ENCODE measurements around the gene SLFN13.
"Not testable (repeated sequence)": the region's sequence is repeated elsewhere in the genome, so short reads cannot be mapped to it uniquely, and the experiment has no call there.

The SLFN13 gene

DNA sequence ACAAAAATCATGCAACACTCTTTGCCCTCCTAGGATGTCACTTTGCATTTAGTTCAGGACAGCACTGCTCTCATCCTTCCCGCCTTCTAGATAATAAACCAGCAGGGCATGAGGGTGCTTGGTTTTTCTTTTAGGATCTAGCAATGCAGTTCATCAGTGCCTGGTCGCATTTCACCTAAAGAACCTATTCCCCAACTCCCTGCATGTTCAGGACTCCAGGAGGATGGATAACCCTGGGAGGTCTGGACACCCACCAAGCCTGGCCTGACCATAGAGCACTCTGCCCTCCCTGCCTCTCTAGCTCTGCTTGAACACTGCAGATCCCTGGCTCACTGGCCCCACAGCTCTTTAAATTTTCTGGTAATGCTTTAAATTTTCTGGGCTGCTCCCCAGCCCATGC is 18.9 kb downstream of the SLFN13 start:
- H3K27ac ChIP-seq, result no peak overlapping the region
- TF ChIP-seq ZFX (IDR thresholded peaks at IDR 0.05), result no peak
- TF ChIP-seq, protein P1, sequence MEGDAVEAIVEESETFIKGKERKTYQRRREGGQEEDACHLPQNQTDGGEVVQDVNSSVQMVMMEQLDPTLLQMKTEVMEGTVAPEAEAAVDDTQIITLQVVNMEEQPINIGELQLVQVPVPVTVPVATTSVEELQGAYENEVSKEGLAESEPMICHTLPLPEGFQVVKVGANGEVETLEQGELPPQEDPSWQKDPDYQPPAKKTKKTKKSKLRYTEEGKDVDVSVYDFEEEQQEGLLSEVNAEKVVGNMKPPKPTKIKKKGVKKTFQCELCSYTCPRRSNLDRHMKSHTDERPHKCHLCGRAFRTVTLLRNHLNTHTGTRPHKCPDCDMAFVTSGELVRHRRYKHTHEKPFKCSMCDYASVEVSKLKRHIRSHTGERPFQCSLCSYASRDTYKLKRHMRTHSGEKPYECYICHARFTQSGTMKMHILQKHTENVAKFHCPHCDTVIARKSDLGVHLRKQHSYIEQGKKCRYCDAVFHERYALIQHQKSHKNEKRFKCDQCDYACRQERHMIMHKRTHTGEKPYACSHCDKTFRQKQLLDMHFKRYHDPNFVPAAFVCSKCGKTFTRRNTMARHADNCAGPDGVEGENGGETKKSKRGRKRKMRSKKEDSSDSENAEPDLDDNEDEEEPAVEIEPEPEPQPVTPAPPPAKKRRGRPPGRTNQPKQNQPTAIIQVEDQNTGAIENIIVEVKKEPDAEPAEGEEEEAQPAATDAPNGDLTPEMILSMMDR (conservative IDR thresholded peaks at IDR 0.05), result no peak

DNA sequence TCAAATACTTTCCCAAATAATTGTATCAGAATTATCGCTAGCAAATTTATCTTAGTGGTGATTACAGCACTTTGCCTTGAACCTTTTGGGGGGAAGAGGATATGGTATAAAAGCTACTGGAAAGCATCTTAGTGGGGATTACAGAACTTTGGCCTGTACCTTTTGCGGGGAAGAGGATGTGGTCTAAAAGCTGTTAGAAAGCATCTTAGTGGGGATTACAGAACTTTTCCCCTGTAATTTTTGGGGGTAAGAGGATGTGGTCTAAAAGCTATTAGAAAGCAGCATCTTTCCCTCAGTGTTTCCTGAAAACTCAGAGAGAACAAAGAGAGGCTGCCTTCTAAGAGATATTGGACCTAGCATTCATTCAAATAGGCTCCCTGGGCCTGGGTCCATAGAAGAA is 20.3 kb downstream of the SLFN13 start:
- H3K27ac ChIP-seq, result no peak overlapping the region
- TF ChIP-seq, protein P1 (conservative IDR thresholded peaks at IDR 0.05), result no peak
- TF ChIP-seq ZFX (IDR thresholded peaks at IDR 0.05), result no peak

DNA sequence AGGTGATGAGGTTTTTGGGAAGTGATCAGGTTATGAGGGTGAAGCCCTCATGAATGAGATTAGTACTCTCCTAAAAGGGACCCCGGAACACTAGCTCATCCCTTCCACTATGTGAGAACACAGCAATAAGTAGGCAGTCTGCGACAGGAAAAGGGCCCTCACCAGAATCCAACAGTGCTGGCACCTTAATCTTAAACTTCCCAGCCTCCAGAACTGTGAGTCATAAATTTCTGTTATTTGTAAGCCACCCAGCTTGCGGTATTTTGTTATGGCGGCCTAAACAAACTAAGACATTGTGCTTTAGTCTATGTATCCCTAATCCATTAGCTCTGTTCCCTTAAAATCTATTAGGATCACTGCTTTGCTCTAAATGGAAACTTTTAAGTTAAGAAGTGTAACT is 24.8 kb downstream of the SLFN13 start:
- no peak overlapping the region for H3K27ac ChIP-seq
- TF ChIP-seq ZFX (IDR thresholded peaks at IDR 0.05), result no peak
- TF ChIP-seq, protein P1 (conservative IDR thresholded peaks at IDR 0.05), result no peak

DNA sequence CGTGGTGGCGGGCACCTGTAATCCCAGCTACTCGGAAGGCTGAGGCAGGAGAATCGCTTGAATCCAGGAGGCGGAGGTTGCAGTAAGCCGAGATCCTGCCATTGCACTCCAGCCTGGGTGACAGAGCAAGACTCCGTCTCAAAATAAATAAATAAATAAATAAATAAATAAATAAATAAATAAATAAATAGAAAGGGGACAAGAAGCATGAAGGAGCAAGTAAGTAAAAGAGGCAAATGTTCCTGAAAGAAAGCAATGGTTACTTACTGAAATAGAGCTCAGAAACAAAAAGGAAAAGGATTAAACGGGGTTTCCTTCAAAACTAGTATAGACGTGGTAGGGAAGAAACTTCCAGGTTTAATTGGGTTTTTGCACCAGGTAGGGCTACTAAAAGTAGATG is 27.5 kb downstream of the SLFN13 start:
- H3K27ac ChIP-seq, result not testable (repeated sequence)

DNA sequence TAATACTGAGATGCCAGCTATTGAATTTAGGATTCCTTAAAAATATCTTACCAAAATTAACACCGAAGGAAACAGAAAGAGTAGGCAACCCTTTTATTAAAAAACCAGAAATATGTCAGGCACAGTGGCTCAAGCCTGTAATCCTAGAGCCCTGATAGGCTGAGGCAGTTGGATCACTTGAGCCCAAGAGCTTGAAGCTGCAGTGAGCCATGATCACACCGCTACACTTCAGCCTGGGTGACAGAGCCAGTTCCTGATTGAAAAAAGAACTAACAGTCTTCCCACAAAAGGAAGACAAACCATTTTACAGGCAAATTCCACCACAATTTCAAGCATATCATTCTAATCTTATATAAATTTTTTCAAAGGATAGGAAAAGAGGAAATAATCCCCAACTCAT is 31.9 kb downstream of the SLFN13 start:
- TF ChIP-seq ZFX (IDR thresholded peaks at IDR 0.05), result no peak
- TF ChIP-seq, protein P1 (conservative IDR thresholded peaks at IDR 0.05), result no peak
- no peak overlapping the region for H3K27ac ChIP-seq

DNA sequence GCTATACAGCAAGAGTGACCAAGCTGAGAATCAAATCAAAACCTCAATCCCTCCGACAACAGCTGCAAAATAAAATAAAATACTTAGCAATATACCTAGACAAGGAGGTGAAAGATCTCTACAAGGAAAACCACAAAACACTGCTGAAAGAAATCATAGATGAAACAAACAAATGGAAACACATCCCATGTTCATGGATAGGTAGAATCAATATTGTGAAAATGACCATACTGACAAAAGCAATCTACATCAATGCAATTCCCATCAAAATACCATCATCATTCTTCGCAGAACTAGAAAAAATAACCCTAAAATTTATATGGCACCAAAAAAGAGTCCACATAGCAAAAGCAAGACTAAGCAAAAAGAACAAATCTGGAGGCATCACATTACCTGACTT is 33.9 kb downstream of the SLFN13 start:
- not testable (repeated sequence) for H3K27ac ChIP-seq

DNA sequence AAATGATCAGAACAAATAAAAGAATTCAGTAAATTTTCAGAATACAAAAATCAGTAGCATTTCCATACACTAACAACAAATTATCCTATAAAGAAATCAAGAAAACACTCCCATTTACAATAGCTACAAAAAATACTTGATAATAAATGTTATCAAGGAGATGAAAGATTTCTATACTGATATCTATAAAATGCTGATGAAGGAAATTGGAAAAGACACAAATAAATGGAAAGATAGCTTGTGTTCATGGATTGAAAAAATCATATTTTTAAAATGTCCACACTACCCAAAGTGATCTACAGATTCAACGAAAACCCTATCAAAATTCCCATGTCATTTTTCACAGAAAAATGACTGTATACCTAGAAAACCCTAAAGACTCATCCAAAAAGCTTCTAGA is 34.3 kb downstream of the SLFN13 start:
- H3K27ac ChIP-seq, result no peak overlapping the region
- TF ChIP-seq, protein P1 (conservative IDR thresholded peaks at IDR 0.05), result no peak
- TF ChIP-seq ZFX (IDR thresholded peaks at IDR 0.05), result no peak

- TF ChIP-seq, protein P1 (conservative IDR thresholded peaks at IDR 0.05), result no peak
- no peak for TF ChIP-seq ZFX (IDR thresholded peaks at IDR 0.05)
- no peak overlapping the region for H3K27ac ChIP-seq
Measured at GRCh38 chr17:35407531-35407930, 41.0 kb downstream of the SLFN13 start.

DNA sequence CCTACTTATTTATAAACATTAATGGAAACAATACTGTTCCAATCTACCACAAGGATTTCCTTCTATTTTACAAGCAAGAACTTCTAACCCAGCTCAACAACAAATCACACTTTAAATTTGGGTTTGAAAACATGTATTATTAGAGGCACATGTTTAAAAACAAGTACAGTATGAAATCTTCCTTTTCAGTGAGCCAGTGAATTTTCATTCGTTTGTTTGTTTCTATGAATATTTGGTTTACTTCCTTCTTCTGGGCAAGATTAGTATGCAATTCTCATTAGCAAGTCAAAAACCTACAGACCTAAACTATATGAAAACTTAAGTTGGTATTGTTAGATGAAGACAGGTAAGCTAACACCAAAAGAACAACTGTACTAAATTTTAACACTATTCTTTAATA is 42.0 kb downstream of the SLFN13 start:
- no peak for TF ChIP-seq ZFX (IDR thresholded peaks at IDR 0.05)
- TF ChIP-seq, protein P1 (conservative IDR thresholded peaks at IDR 0.05), result no peak
- H3K27ac ChIP-seq, result no peak overlapping the region
